ENCODE results near the gene MRC1.

Gene MRC1

GRCh38 chr10:17848646-17849045 lies 39.5 kb downstream of the MRC1 start:
- no peak for DNase-seq

GRCh38 chr10:17850501-17850900 lies 41.4 kb downstream of the MRC1 start:
- no peak for DNase-seq

- peak; percentile 60 for DNase-seq
These were observed 42.5 kb downstream of the MRC1 start for GRCh38 chr10:17851611-17852010.

- DNase-seq = no peak
These were observed 45.0 kb downstream of the MRC1 start for GRCh38 chr10:17854044-17854652.

GRCh38 chr10:17857040-17857439 lies 47.9 kb downstream of the MRC1 start:
- no peak for DNase-seq

GRCh38 chr10:17859492-17860156 lies 50.5 kb downstream of the MRC1 start:
- no peak for DNase-seq

- DNase-seq = no peak
These were observed 52.6 kb downstream of the MRC1 start for GRCh38 chr10:17861760-17862159.

- no peak for DNase-seq
These were observed 56.2 kb downstream of the MRC1 start for GRCh38 chr10:17865351-17865750.

GRCh38 chr10:17866346-17866745 lies 57.2 kb downstream of the MRC1 start:
- no peak for DNase-seq

- no peak for DNase-seq
These were observed 57.9 kb downstream of the MRC1 start for GRCh38 chr10:17867056-17867455.

- no peak for DNase-seq
These were observed 61.9 kb downstream of the MRC1 start for GRCh38 chr10:17871036-17871435.

GRCh38 chr10:17872191-17873091 lies 63.3 kb downstream of the MRC1 start:
- DNase-seq = peak; percentile 7

- no peak for DNase-seq
These were observed 64.8 kb downstream of the MRC1 start for GRCh38 chr10:17873946-17874345.

- DNase-seq = no peak
These were observed 68.0 kb downstream of the MRC1 start for GRCh38 chr10:17877121-17877520.

GRCh38 chr10:17878896-17879295 lies 69.7 kb downstream of the MRC1 start:
- no peak for DNase-seq

- DNase-seq = no peak
These were observed 71.5 kb downstream of the MRC1 start for GRCh38 chr10:17880601-17881000.

GRCh38 chr10:17882557-17882956 lies 73.4 kb downstream of the MRC1 start:
- no peak for DNase-seq

- DNase-seq = no peak
These were observed 74.5 kb downstream of the MRC1 start for GRCh38 chr10:17883621-17884020.

- no peak for DNase-seq
These were observed 79.0 kb downstream of the MRC1 start for GRCh38 chr10:17888189-17888588.

GRCh38 chr10:17891435-17891834 lies 82.3 kb downstream of the MRC1 start:
- no peak for DNase-seq

GRCh38 chr10:17904564-17904963 lies 95.4 kb downstream of the MRC1 start:
- no peak for DNase-seq

- no peak for DNase-seq
These were observed 96.3 kb downstream of the MRC1 start for GRCh38 chr10:17905491-17905890.

GRCh38 chr10:17906002-17906401 lies 96.9 kb downstream of the MRC1 start:
- DNase-seq = no peak

GRCh38 chr10:17907641-17908040 lies 98.5 kb downstream of the MRC1 start:
- DNase-seq = no peak

Data from KG1 (cell line).